DND-41 (cell line): Measurements from ENCODE around the gene PRSS23.

Experiments used
- CTCF ChIP-seq: IDR thresholded peaks from 2 replicates; pipeline ENCODE4 v1.5.1; 2012; ENCODE audit warnings: borderline replicate concordance, low read length, moderate library complexity, mild to moderate bottlenecking; ENCODE audit not compliant: poor library complexity, severe bottlenecking; ENCODE audit errors: extremely low read depth
- EZH2 ChIP-seq: IDR thresholded peaks from 3 replicates; pipeline ENCODE4 v1.6.1; 2012; ENCODE audit warnings: borderline replicate concordance, low read depth, mild to moderate bottlenecking, moderate library complexity, low read length, inconsistent platforms; ENCODE audit not compliant: severe bottlenecking

DNA sequence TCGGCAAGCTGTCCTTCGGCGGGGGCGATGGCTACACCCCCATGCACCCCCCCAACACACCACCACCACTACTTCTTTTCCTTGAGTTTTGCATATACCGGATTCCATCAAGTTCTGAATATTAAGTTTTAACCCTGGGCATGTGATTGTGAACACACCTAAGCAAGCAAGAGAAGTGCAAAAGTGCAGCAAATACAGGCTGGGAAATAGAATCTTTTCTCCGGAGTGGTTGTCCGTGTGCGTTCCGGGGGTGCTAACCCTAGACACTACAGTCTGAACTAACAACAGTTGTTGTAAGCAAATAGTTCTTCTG is 574 bp downstream of the PRSS23 start:
- TF ChIP-seq CTCF = no peak
- no peak for TF ChIP-seq EZH2
